ENCODE data around the gene KRTAP4-7.
"Not testable (repeated sequence)": the region's sequence is repeated elsewhere in the genome, so short reads cannot be mapped to it uniquely, and the experiment has no call there.

GRCh38 chr17:41034346-41034935 lies 49.5 kb upstream of the KRTAP4-7 start, which contains the start of gene KRTAP1-3:
- TF ChIP-seq, protein P1, sequence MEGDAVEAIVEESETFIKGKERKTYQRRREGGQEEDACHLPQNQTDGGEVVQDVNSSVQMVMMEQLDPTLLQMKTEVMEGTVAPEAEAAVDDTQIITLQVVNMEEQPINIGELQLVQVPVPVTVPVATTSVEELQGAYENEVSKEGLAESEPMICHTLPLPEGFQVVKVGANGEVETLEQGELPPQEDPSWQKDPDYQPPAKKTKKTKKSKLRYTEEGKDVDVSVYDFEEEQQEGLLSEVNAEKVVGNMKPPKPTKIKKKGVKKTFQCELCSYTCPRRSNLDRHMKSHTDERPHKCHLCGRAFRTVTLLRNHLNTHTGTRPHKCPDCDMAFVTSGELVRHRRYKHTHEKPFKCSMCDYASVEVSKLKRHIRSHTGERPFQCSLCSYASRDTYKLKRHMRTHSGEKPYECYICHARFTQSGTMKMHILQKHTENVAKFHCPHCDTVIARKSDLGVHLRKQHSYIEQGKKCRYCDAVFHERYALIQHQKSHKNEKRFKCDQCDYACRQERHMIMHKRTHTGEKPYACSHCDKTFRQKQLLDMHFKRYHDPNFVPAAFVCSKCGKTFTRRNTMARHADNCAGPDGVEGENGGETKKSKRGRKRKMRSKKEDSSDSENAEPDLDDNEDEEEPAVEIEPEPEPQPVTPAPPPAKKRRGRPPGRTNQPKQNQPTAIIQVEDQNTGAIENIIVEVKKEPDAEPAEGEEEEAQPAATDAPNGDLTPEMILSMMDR (IDR thresholded peaks at IDR 0.05; ENCODE audit: low read length), result not testable (repeated sequence)
- not testable (repeated sequence) for TF ChIP-seq EZH2 (optimal IDR thresholded peaks at IDR 0.05; ENCODE audit: low read depth, low read length); EZH2phosphoT487 (IDR thresholded peaks at IDR 0.05; ENCODE audit: low read length)
